Measurements from ENCODE around the gene SCUBE1. TPM values are rescaled to one million over a fixed set of nuclear protein-coding genes. Genes with fewer than 3 reads are reported as not detected.

SCUBE1 gene
- total RNA-seq, 4 donors from 2014 or later, result 0.68 to 6.4 (median 1.7) TPM

DNA sequence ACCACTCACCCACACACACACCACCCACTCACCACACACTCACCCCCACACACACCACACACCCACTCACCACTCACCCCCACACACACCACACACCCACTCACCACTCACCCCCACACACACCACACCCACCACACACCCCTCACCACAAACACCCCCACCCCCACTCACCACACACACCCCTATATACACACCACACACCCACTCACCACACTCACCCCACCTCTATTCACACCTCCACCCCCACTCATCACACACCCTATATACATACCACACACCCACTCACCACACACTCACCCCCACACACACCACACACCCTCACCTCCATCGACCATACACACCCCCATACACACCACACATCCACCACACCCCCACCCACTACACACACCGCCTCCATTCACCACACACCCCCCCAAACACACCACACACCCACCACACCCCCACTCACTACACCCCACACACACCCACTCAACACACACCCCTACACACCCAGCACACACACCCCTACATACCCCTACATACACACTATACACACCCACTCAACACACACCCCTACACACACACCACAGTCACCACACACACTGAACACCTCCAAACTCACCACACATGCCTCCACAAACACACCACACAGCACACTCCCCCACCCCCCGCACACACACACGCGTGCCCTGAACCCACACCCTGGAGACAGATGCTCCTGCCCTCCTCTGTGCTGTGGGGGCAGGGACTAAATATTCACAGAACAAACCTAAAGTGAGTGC, 137.2 kb downstream of the SCUBE1 start:
- TF ChIP-seq EP300 (IDR thresholded peaks at IDR 0.05; ENCODE audit: low read depth) (no peak), POLR2A (IDR thresholded peaks at IDR 0.05) (no peak)
- Histone ChIP-seq H3K4me1 (no peaks in the 10 kb centered on the region), H3K4me3 (no peak overlapping the region), H3K27me3 (no peaks in the 10 kb centered on the region), H3K27ac (no peak overlapping the region), H3K9me3 (no peaks in the 10 kb centered on the region), H3K36me3 (no peaks in the 10 kb centered on the region)
- WGBS, 2 donors (ENCODE audit: low coverage in 1 of 2), result 55 to 88% methylated on average over 2 to 5 of the region's 5 CpGs
- intact Hi-C loops (cut with DNase I; ENCODE audit: low total_unique reads) (loop anchor here (5.0 kb wide), 1 partner anchor 276 kb away; no protein-coding TSS in a partner anchor), in situ Hi-C loops (cut with MboI; ENCODE audit: low pct_ligation_motif_present in 1 of 4, low pct_unique_long_range_greater_than_20kb in 1 of 4, low sequenced_read_pairs in 3 of 4) (no loop called here)
- no peak for DNase-seq

DNA sequence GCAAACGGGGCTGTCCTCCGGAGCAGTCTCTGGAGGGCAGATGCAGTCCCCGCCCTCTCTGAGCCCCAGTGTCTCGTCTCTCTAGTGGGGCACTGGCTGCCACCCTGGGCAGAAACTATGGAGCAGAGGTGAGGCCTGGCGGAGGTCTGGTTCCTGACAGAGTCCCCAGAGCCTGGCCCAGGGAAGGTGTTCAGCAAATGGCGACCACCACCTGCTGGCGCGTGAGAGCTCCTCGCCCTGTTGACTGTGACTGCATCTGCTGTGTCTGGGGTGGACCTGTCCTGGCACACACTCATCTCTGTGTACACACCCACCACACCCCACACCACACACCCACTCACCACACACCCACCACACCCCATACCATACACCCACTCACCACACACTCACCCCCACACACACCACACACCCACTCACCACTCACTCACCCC, 137.9 kb downstream of the SCUBE1 start:
- in situ Hi-C loops (cut with MboI; ENCODE audit: low pct_ligation_motif_present in 1 of 4, low pct_unique_long_range_greater_than_20kb in 1 of 4, low sequenced_read_pairs in 3 of 4), result no loop called here

DNA sequence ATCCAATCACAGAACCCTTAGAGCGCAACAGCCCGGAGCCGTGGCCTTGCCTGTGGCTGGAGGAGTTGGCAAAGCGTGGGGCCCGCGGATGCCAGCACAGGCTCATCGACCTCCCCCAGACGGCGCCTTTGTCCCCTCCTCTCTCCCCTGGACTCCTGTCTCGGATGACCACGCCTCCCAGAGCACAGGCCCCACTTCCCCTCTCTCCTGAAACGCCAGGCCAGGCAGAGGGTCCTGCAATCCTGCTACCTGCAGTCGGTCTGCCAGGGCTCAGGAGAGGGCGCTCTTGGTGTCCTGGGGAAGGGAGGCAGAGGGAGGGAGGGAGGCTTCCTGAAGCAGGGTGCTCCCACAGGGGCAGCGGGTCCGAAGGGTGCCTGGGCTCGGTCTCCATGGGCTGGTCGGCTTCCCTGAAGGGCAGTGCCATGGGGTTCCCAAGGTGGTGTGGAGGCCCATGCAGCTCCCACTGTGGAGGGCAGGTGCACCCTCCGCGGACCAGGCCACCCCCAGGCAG, 139.6 kb downstream of the SCUBE1 start:
- H3K4me1 ChIP-seq, result no peaks in the 10 kb centered on the region
- TF ChIP-seq POLR2AphosphoS5 (IDR thresholded peaks at IDR 0.05) (no peak), POLR2A (IDR thresholded peaks at IDR 0.05) (no peak), EP300 (IDR thresholded peaks at IDR 0.05; ENCODE audit: low read depth) (no peak)
- TF ChIP-seq, protein P1, sequence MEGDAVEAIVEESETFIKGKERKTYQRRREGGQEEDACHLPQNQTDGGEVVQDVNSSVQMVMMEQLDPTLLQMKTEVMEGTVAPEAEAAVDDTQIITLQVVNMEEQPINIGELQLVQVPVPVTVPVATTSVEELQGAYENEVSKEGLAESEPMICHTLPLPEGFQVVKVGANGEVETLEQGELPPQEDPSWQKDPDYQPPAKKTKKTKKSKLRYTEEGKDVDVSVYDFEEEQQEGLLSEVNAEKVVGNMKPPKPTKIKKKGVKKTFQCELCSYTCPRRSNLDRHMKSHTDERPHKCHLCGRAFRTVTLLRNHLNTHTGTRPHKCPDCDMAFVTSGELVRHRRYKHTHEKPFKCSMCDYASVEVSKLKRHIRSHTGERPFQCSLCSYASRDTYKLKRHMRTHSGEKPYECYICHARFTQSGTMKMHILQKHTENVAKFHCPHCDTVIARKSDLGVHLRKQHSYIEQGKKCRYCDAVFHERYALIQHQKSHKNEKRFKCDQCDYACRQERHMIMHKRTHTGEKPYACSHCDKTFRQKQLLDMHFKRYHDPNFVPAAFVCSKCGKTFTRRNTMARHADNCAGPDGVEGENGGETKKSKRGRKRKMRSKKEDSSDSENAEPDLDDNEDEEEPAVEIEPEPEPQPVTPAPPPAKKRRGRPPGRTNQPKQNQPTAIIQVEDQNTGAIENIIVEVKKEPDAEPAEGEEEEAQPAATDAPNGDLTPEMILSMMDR (IDR thresholded peaks at IDR 0.05), result no peak
- H3K4me3 ChIP-seq, result no peak overlapping the region
- WGBS, 2 donors (ENCODE audit: low coverage in 1 of 2), result 82% methylated on average over 20 of the region's 20 CpGs; no CpG with 5 or more reads in 1 of the 2 donors
- intact Hi-C loops (cut with DNase I; ENCODE audit: low total_unique reads), result no loop called here
- in situ Hi-C loops (cut with MboI; ENCODE audit: low pct_ligation_motif_present in 1 of 4, low pct_unique_long_range_greater_than_20kb in 1 of 4, low sequenced_read_pairs in 3 of 4), result no loop called here
- DNase-seq, result no peak
- H3K9me3 ChIP-seq, result no peaks in the 10 kb centered on the region
- no peaks in the 10 kb centered on the region for H3K27me3 ChIP-seq
- H3K27ac ChIP-seq, result no peak overlapping the region
- no peaks in the 10 kb centered on the region for H3K36me3 ChIP-seq

More for the DNA sequence above, 137.9 kb downstream of the SCUBE1 start:
- intact Hi-C loops (cut with DNase I; ENCODE audit: low total_unique reads), result loop anchor here (5.0 kb wide), 1 partner anchor 277 kb away; no protein-coding TSS in a partner anchor
- Histone ChIP-seq H3K27ac (no peak overlapping the region), H3K9me3 (no peaks in the 10 kb centered on the region), H3K36me3 (no peaks in the 10 kb centered on the region), H3K4me3 (no peak overlapping the region), H3K27me3 (no peaks in the 10 kb centered on the region), H3K4me1 (no peaks in the 10 kb centered on the region)
- WGBS, 2 donors (ENCODE audit: low coverage in 1 of 2), result 71% methylated on average over 9 of the region's 9 CpGs; no CpG with 5 or more reads in 1 of the 2 donors
- TF ChIP-seq, protein P1 (IDR thresholded peaks at IDR 0.05), result no peak
- TF ChIP-seq POLR2AphosphoS5 (IDR thresholded peaks at IDR 0.05), result no peak
- no peak for TF ChIP-seq POLR2A (IDR thresholded peaks at IDR 0.05)
- no peak for TF ChIP-seq EP300 (IDR thresholded peaks at IDR 0.05; ENCODE audit: low read depth)
- no peak for DNase-seq

DNA sequence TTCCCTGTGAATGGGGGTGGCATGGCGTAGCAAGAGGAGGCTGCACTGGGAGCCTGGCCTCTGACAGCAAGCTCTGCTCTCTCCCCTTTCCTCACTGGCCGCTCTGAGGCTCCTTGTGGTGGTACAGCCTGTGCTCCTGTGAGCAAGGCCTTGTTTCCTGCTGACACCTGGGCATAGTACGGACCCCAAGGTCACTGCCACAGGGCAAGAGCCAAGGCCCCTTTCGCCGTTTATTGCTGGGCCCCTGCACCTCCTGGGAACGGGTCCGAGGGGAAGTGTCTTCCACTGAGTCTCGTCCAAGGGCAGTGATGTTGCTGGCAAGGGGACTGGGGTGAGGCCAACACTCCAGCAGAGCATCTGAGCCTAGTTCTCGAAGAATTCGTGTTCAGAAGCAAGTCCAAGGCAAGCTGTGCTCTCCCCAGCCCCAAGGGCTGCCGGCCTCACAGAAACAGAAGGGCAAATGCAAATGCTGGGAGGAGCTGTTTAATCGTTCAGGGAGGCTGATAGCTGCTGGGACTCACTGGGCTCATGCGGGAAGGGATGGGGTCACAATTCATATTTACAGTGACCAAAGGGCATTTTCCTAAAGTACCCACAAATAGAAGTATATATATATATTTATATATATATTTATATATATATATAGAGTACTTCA, 140.3 kb downstream of the SCUBE1 start:
- WGBS, 2 donors (ENCODE audit: low coverage in 1 of 2), result 79 to 80% methylated on average over 1 to 13 of the region's 13 CpGs
- no peaks in the 10 kb centered on the region for H3K9me3 ChIP-seq
- DNase-seq, result no peak
- in situ Hi-C loops (cut with MboI; ENCODE audit: low pct_ligation_motif_present in 1 of 4, low pct_unique_long_range_greater_than_20kb in 1 of 4, low sequenced_read_pairs in 3 of 4) (no loop called here), intact Hi-C loops (cut with DNase I; ENCODE audit: low total_unique reads) (no loop called here)
- no peak overlapping the region for H3K27ac ChIP-seq
- no peaks in the 10 kb centered on the region for H3K4me1 ChIP-seq
- no peaks in the 10 kb centered on the region for H3K36me3 ChIP-seq
- no peak overlapping the region for H3K4me3 ChIP-seq
- no peaks in the 10 kb centered on the region for H3K27me3 ChIP-seq
- TF ChIP-seq EP300 (IDR thresholded peaks at IDR 0.05; ENCODE audit: low read depth) (no peak), POLR2A (IDR thresholded peaks at IDR 0.05) (no peak), POLR2AphosphoS5 (IDR thresholded peaks at IDR 0.05) (no peak)
- TF ChIP-seq, protein P1 (IDR thresholded peaks at IDR 0.05), result no peak
